ENCODE measurements around the gene MXRA8.

MXRA8 gene

DNA sequence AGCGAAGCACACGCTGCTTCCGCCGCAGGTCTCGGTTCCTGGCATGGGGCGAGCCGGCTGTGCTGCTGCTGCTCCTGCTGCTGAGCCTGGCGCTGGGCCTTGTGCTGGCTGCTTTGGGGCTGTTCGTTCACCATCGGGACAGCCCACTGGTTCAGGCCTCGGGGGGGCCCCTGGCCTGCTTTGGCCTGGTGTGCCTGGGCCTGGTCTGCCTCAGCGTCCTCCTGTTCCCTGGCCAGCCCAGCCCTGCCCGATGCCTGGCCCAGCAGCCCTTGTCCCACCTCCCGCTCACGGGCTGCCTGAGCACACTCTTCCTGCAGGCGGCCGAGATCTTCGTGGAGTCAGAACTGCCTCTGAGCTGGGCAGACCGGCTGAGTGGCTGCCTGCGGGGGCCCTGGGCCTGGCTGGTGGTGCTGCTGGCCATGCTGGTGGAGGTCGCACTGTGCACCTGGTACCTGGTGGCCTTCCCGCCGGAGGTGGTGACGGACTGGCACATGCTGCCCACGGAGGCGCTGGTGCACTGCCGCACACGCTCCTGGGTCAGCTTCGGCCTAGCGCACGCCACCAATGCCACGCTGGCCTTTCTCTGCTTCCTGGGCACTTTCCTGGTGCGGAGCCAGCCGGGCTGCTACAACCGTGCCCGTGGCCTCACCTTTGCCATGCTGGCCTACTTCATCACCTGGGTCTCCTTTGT lies 24.7 kb downstream of the MXRA8 start:
- no peak for DNase-seq

DNA sequence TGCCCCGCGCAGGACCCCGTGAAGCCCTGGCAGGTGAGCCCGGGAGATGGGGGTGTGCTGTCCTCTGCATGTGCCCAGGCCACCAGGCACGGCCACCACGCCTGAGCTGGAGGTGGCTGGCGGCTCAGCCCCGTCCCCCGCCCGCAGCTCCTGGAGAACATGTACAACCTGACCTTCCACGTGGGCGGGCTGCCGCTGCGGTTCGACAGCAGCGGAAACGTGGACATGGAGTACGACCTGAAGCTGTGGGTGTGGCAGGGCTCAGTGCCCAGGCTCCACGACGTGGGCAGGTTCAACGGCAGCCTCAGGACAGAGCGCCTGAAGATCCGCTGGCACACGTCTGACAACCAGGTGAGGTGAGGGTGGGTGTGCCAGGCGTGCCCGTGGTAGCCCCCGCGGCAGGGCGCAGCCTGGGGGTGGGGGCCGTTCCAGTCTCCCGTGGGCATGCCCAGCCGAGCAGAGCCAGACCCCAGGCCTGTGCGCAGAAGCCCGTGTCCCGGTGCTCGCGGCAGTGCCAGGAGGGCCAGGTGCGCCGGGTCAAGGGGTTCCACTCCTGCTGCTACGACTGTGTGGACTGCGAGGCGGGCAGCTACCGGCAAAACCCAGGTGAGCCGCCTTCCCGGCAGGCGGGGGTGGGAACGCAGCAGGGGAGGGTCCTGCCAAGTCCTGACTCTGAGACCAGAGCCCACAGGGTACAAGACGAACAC lies 25.4 kb downstream of the MXRA8 start:
- no peak for DNase-seq

DNA sequence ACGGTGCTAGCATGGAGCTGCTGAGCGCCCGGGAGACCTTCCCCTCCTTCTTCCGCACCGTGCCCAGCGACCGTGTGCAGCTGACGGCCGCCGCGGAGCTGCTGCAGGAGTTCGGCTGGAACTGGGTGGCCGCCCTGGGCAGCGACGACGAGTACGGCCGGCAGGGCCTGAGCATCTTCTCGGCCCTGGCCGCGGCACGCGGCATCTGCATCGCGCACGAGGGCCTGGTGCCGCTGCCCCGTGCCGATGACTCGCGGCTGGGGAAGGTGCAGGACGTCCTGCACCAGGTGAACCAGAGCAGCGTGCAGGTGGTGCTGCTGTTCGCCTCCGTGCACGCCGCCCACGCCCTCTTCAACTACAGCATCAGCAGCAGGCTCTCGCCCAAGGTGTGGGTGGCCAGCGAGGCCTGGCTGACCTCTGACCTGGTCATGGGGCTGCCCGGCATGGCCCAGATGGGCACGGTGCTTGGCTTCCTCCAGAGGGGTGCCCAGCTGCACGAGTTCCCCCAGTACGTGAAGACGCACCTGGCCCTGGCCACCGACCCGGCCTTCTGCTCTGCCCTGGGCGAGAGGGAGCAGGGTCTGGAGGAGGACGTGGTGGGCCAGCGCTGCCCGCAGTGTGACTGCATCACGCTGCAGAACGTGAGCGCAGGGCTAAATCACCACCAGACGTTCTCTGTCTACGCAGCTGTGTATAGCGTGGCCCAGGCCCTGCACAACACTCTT lies 26.2 kb downstream of the MXRA8 start:
- DNase-seq = no peak

DNA sequence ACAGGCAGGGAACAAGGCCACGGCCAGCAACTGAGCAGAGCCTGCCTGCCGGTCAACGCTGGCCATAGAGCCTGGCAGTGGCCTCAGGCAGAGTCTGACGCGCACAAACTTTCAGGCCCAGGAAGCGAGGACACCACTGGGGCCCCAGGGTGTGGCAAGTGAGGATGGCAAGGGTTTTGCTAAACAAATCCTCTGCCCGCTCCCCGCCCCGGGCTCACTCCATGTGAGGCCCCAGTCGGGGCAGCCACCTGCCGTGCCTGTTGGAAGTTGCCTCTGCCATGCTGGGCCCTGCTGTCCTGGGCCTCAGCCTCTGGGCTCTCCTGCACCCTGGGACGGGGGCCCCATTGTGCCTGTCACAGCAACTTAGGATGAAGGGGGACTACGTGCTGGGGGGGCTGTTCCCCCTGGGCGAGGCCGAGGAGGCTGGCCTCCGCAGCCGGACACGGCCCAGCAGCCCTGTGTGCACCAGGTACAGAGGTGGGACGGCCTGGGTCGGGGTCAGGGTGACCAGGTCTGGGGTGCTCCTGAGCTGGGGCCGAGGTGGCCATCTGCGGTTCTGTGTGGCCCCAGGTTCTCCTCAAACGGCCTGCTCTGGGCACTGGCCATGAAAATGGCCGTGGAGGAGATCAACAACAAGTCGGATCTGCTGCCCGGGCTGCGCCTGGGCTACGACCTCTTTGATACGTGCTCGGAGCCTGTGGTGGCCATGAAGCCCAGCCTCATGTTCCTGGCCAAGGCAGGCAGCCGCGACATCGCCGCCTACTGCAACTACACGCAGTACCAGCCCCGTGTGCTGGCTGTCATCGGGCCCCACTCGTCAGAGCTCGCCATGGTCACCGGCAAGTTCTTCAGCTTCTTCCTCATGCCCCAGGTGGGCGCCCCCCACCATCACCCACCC lies 27.0 kb downstream of the MXRA8 start, which contains the start of gene TAS1R3:
TAS1R3 (plus strand) TSS at position 213 of the 898 bp plus-strand sequence; CDS start at position 279, 66 bp downstream.
- DNase-seq = no peak

DNA sequence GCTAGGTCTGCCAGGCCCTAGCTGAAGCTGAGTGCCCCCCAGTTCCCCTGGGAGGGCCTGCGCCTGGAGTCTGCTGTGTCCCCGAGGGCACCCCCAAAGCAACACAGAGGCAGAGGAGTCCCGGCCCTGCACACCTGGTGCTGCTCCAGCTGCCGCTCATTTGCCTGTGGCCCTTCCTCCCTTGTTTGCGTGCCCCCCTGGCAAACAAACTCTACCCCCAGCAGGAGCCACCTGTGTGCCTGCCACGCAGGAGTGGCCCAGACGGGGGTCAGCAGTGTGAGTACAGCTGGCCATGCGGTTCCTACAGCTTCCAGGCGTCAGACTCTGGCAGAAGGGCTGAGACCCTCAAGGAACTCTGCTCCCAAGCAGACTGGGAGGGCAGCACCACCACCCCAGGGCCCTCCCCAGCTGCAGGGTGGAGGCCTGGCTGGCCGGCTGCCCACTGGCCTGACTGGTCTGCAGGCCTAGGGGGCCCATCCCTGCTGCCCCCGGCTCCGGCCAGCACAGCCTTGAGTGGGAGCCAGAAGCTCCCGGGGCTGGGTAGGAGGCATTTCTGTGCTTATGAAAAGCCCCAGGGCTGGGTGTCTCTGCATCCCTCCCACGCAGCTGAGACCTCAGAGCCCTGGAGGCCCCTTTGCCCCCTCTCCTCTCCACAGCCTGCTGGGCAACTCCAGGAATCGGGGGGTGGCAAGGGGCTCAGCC lies 27.8 kb downstream of the MXRA8 start:
- no peak for DNase-seq

DNA sequence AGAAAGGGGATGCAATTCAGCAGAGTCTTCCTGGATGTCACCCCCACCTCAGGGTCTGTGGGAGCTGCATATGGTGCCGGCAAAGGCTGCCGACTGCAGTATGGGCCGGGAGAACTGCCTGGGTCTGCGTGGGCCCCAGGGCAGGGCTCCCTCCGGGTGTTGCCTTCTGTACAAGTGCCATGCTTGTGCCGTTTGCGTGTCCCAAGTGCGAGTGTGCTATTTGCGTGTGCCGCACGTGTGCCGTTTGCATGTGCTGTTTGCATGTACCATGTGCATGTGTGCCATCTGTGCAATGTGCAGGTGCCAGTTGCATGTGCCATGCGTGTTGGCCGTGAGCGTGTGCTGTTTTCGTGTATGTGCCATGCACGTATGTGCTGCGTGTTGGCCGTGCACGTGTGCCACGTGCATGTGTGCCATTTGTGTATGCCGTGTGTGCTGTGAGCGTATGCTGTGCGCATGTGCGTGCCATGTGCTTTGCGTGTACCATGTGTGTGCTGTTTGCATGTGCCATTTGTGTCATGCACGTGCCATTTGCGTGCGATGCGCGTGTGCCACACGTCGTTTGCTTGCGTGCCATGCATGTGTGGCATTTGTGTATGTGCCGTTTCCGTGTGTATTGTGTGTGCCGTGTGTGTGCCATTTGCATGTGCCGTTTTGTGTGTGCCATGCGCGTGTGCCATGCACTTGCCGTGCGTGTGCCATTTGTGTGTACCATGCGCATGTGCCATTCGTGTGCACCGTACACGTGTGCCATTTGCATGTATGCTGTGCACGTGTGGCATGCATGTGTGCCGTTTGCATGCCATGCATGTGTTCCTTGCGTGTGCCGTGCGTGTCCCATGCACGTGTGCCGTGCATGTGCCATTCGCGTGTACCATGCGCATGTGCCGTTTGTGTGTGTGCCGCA lies 28.8 kb downstream of the MXRA8 start:
- no peak for DNase-seq

DNA sequence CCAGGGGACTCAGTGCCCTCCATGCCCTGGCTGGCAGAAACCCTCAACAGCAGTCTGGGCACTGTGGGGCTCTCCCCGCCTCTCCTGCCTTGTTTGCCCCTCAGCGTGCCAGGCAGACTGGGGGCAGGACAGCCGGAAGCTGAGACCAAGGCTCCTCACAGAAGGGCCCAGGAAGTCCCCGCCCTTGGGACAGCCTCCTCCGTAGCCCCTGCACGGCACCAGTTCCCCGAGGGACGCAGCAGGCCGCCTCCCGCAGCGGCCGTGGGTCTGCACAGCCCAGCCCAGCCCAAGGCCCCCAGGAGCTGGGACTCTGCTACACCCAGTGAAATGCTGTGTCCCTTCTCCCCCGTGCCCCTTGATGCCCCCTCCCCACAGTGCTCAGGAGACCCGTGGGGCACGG lies 30.1 kb downstream of the MXRA8 start:
- DNase-seq = no peak

DNA sequence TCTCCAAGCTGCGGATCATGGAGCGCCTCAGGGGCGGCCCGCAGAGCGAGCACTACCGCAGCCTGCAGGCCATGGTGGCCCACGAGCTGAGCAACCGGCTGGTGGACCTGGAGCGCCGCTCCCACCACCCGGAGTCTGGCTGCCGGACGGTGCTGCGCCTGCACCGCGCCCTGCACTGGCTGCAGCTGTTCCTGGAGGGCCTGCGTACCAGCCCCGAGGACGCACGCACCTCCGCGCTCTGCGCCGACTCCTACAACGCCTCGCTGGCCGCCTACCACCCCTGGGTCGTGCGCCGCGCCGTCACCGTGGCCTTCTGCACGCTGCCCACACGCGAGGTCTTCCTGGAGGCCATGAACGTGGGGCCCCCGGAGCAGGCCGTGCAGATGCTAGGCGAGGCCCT lies 31.1 kb downstream of the MXRA8 start:
- no peak for DNase-seq

DNA sequence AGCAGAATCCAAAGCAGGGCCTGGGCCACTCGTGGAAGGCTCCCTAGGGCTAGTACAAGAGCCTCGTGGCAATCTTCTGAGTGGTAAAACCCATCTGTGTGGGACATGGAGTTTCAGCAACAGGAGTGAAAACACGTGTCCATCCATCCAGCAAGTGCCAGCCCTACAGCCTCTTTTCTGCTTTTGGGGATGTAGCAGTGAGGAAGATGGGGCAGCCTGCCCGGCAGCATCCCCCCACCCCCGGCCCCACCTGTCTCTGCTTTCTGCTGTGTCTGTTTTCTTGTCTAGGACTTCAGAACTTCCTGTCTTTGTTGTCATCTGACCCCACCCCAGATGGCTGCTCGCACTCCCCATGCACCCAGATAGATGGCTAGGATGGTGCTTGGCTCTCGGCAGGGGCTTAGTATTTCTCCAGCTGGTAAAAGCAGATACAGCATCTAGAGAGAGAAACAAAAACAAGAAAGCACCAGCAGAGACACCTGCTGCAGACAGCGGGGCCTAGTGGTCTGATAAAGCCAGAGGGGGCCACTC lies 32.2 kb downstream of the MXRA8 start:
- DNase-seq = no peak

DNA sequence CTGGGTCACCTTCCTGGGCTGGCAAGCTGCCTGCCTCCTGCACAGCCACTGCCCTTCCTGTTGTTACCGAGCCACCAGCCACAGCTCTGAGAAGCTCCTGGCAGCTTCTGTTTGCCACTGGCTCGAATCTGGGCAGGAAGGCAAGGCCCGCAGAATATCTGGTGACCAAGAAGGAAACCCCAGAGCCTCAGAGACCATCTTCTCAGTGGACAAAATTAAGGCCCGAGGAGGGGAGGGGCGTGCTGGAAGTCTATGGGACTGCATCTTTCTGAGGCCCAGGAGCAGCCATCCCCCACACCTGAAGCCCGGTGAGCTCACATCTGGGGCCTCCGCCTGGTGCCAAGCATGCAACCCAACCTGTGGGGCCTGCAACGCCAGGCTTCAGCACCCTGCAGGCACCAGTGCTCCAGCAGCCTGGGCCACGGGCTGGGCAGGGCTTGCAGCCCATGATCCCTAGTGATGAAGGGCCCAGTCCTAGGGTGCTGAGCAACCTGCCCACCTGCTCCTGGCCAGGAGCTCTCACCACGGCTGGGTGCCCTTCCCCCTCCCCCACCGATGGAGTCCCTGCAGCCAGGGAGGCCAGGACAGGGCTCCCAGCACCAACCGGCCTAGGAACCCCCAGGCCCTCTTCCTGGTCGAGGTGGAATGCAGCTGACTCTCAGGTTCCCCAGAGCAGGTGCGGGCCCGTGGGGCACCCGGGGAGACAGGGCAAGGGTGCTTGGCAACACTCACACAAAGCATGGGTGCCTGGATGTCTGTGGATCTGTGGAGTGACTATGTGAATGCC lies 32.9 kb downstream of the MXRA8 start:
- DNase-seq = no peak

DNA sequence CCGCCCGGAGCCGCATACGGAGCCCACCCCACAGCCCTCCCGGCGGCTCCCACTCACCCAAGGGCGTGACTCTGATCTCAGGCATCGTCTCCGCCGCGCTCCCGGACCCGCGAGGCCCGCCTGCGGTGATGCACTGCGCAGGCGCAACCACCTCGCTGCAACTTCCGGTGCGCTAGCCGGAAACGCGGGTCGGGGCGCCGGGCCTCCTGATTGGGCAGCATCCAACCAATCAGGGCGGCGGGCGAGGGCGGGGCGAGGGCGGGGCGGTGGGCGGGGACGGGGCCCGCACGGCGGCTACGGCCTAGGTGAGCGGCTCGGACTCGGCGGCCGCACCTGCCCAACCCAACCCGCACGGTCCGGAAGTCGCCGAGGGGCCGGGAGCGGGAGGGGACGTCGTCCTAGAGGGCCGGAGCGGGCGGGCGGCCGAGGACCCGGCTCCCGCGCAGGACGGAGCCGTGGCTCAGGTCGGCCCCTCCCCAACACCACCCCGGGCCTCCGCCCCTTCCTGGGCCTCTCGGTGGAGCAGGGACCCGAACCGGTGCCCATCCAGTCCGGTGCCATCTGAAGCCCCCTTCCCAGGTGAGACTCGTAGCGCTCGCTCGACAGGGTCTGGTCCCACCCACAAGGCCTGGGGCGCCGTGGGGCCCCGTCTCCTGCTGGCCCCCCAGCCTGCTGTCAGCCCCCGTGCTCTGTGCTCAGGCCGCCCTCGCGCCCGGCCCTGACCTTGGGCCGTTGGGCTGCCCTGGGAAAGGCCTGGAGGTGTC lies 33.6 kb downstream of the MXRA8 start, which contains the start of the genes CPTP and INTS11:
CPTP (plus strand) TSS at position 279 of the 764 bp plus-strand sequence. CDS start 2,109 bp downstream, outside the sequence.
INTS11 (minus strand) TSS at position 137 of the 764 bp plus-strand sequence; CDS start at position 85, 52 bp downstream.
- peak in 1 of 2 experiments; percentile 69 for DNase-seq

DNA sequence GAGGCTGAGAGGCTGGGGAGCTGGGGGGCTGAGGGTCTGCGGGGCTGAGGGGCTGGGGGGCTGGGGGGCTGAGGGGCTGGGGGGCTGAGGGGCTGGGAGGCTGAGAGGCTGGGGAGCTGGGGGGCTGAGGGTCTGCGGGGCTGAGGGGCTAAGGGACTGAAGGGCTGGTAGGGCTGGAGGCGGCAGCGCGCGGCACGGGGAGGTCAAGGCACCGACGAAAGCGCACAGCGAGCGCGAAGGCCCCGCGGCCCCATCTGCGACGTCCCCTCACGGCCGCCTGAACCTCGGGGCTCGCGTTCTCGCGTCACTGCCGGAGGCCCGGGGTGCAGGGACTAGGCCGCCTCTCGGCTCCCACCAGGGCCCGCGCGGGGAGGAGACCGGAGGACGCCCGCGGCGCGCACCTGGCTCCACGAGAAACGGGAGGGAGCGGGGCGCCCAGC lies 34.3 kb downstream of the MXRA8 start:
- no peak for DNase-seq

DNA sequence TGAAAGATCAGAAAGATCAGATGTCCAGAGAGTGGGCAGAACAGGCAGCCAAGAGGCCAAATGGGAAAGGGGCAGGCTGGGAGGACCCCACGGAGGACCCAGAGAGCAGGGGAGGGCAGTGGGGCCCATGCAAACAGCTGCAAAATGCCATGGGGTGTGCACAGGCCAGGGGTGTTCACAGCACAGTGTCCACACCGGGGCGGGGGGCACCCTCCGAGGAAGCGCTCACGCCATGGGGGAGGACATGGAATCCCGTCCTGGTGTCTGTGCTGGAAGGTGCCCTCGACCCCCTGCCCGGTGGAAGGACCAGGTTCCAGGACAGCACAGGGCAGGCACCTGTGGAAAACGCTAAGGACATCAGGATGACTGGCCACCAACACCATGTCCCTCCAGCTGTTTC lies 35.4 kb downstream of the MXRA8 start:
- no peak for DNase-seq

DNA sequence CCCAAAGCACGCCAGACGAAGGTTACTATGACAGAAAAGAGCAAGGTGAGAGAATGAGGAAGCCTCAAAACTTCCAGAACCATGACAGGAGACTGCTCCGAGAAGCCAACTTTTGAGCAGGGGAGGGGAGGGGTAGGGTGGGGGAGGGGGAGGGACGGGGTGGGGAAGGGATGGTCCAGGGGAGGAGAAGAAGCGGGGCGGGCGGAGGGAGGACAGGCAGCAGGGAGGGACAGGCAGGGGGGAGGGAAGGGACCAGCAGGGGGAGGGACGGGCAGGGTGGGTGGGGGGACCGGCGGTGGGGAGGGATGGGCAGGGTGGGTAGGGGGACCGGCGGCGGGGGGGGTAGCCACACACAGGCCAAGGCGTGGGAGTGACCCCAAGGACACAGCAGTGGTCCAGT lies 35.9 kb downstream of the MXRA8 start:
- no peak for DNase-seq

DNA sequence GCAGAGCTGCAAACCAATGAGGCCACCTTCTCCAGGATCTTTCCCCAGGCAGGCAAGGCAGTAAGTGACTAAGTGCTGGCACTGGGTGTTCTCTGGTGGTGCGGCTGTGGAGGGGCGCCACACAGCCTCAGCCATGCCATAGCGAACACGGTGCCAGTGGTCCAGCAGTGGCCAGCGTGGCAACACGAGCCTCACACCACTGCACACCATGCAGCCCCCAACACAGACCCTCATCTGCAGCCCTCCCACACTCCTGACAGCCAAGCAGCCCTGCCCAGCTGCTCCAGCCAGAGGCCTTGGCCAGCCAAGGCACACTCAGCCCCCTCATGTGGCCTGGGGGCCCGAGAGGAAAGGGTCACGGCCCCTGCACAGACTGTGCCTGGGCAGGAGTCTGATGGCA lies 36.9 kb downstream of the MXRA8 start:
- DNase-seq = no peak

DNA sequence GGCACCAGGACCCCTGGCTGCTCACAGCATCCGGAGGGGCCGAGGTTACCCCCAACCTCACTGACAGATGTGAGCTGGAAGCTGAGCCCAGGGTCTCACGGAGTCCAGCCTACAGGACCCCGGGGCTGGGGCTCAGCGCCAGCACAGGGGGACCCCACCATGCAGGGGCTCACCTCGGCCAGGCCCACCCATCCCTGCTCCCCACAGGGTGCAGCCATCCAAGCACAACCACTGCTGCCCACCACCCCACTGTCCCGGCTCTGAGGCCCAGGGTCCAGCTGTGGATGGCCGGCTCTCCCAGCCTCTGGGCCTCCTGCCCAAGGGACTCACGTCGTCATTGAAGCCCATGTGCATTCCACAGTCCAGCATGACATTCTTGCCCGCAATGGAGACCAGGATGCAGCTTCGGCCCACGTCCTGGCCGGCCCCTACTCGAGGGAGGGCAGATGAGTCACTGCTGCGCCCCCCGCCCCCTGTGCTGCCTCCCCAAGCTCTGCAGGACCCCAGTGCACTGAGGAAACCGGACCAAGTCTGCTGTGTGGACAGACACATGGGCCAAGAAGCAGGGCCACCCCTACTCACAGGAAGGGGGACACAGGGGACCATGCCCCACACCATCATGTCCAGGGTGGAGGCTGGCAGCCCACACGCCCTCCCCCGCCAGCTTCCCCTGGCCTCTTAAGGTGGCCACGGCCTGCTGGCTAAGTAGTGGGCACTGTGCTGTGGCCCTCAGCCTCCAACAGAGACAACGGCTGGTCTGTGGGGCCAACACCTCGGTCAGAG lies 37.5 kb downstream of the MXRA8 start:
- DNase-seq = no peak

DNA sequence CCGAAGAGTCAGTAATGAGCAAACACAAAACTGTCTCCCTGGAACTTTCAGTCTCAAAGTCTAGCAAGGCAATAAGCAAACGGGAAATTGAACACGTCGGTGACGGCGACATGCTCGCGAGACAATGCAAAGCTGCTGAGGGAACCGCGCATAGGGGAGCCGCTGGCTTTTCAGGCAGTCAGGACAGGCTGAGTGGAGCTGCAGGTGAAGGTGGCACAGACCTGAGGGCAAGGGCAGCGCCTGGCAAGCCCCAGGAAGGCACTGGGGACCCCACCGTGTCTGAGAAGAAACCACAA lies 38.8 kb downstream of the MXRA8 start:
- no peak for DNase-seq

Measured in cerebellar nuclear complex (tissue), 1 donor.